GM21576 (cell line): Measurements from ENCODE around the gene NBEAL1.
"Not testable (repeated sequence)": the region's sequence is repeated elsewhere in the genome, so short reads cannot be mapped to it uniquely, and the experiment has no call there.

Experiments used
- ATAC-seq: cut with Tn5 transposase; IDR thresholded peaks from one replicate; pipeline ENCODE4 v1.9.1; 2021; ENCODE audit warnings: mild to moderate bottlenecking, moderate library complexity; ENCODE audit not compliant: unreplicated experiment

Gene NBEAL1

DNA sequence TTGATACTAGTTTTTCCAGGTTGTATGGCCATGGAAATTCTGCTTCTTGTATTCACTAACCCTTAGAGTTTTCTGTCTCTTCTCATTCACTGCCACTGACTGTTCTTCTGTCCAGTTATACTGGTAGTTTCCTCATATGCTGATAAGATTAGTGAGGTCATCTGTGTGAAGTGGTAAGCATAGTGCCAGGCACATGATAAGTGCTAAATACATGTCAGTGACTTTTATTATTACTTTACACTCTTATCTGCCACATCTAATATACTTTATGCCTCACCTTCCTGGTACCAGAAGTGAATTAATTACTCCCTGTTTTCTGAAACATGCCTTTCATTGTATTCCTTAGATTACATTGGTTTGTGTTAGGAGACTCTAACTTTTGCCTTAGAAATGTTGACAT lies 91.3 kb downstream of the NBEAL1 start:
- ATAC-seq, result no peak

- ATAC-seq, result not testable (repeated sequence)
Measured at GRCh38 chr2:203110496-203110895, 95.8 kb downstream of the NBEAL1 start.

DNA sequence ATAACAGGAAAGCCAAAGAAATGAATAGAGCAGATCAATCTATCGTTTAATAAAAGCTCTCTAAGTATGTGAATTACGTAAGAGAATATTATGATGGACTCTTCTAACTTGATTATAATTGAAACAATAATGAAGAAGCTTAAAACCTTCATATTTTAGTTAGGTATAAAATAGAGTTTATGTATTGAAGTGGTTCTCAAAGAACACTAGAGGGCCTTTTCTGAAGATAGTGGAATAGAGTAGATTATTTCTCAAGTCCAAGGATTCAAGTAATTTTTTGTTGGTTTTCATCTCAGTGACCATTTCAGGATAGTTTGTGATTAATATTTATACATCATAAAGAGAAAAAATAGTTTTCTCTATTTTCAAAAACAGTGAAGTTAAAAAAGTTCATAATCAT lies 97.7 kb downstream of the NBEAL1 start:
- ATAC-seq, result no peak

DNA sequence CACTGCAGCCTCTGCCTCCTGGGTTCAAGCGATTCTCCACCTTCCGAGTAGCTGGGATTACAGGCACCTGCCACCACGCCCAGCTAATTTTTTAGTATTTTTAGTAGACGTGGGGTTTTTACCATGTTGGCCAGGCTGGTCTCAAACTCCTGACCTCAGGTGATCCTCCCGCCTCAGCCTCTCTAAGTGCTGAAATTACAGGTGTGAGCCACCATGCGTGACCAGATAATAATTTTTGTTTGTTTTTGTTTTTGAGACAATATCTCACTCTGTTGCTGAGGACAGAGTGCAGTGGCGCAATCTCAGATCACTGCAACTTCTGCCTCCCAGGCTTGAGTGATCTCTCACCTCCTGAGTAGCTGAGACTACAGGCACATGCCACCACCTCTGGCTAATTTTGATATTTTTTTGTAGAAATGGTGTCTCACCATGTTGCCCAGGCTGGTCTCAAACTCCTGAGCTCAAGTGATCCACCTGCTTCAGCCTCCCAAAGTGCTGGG lies 100.6 kb downstream of the NBEAL1 start:
- ATAC-seq, result not testable (repeated sequence)

DNA sequence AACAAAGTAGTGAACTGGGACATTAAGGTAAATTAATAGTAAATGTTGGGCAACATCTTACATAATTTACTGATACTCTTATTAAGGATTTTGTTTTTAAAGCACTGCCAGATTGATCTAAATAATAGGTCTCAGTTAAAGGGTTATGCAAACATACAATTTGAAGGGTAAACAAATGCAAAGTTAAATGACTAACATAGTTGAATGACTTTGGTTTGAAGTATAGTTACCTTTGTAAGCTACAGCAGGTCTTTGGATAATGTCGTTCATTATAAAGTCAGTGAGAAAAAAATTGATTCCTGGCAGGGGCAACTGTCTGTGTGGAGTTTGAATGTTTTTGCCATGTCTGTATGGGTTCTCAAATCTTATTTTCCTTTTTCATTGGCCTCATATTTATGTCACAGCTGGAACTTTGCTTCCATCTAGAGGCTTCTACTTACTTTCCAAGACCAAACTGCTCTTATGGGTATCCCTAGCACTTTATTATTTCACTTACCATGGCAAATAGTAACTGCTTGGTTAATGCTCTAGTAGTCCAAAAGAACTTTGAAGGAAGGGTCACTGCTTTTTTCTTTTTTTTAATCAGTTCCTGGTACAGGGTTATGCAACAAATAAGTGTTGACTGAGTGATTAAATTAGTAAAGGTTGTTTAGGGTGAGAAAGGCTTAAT lies 107.8 kb downstream of the NBEAL1 start:
- ATAC-seq, result no peak

GRCh38 chr2:203126996-203127395 lies 112.3 kb downstream of the NBEAL1 start:
- ATAC-seq, result no peak

DNA sequence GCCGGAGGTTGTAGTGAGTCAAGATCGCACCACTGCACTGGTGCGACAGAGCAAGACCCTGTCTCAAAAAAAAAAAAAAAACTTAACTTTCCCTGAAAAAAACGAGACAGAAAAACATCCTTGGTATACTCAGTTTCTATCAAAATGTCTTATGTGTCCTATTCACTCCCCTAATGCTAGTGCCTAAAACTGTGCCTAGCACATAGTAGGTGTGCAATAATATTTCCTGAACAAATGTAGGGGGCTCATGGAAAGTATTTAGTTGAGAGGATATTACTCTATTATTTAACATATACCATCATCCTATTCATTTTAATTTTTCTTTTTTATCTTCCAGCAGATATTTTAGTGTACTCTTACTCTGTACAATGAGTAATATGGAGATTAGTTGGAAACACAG lies 120.4 kb downstream of the NBEAL1 start:
- ATAC-seq, result no peak

DNA sequence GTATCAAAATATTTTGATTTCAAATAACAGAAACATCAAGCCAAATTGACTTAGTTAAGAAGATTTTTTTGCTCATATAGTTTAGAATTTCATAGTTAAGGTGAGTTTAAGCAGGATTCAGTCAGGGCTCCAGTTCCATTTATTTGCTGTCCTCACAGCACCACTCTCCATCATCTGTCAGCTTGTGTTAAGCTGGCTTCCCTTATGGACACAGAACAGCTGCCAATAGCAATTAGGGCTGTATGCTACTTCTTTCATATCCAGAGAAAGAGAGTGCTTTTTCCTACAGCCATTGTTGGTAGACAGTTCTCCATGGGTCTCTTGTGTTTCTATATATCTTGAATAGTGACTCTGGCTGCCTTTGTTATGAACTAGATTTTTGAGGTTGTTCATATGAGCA lies 128.7 kb downstream of the NBEAL1 start:
- no peak for ATAC-seq

GRCh38 chr2:203149194-203149593 lies 134.5 kb downstream of the NBEAL1 start:
- no peak for ATAC-seq

GRCh38 chr2:203155406-203155805 lies 140.7 kb downstream of the NBEAL1 start:
- no peak for ATAC-seq

- ATAC-seq, result not testable (repeated sequence)
Measured at GRCh38 chr2:203162722-203163121, 148.0 kb downstream of the NBEAL1 start.

DNA sequence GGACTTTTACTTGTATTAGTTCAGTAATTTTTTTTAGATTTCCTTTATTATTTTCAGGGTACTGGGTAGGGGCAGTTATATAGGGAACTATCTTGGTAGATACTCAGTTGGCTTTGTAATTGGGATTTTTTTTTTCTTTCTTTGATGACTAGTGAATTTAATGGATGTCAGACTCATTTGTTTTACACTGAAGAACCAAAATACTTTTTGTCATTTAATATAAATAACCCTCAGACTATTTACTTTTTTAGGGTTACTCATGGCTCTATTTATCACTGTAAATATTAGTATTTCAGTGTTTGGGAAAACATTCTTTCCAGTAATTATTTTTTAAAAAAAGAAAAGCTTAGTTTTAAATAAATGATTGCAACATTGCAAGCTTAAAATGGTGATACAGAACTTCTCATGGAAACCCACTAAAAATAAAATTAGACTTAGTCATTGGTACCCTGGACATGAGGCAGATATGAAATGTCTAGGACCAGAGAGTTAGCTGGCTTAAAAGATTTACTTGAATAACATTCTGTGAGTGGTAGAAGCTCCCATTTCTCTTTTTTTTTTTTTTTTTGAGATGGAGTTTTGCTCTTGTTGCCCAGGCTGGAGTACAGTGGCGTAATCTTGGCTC lies 149.7 kb downstream of the NBEAL1 start:
- ATAC-seq, result no peak

DNA sequence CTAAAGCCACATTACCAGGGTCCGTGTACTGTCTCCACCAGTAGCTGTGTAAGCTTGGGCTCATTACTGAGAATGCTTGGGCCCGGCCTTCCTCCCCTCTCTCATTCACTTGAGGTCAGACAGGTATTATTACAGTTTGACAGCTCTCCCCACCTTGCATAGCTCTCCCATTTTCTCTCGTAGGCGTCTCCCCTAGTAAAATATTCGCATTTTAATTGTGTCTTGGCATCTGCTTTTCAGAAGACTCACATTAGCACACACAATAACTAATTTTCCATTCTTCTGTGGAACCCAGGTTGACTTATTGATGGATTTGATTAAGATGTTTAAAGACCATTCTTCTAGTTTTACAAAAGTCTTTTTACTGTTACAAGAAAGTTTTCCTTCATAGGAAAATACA lies 153.1 kb downstream of the NBEAL1 start:
- no peak for ATAC-seq

GRCh38 chr2:203170502-203170901 lies 155.8 kb downstream of the NBEAL1 start:
- ATAC-seq, result no peak

DNA sequence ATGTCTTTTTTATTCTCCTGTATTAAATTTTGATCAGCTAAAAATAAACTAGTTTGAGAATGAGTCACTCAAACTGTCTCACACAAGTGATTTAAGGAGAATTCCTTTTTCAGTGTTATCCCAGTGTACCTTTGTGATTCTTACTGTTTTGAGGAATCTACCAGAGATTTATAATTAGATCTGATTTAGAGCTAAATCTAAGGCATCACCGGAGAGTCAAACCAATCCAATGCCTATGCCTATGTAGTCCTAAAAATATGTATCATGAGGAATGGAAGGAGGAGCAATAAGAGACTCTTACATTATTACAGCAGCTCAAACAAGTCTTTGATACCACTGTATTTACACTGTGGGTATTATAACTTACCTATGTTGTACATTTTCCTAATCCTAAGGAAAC lies 160.7 kb downstream of the NBEAL1 start:
- no peak for ATAC-seq

- no peak for ATAC-seq
Measured at GRCh38 chr2:203177361-203177760, 162.7 kb downstream of the NBEAL1 start.

- no peak for ATAC-seq
Measured at GRCh38 chr2:203185864-203186263, 171.2 kb downstream of the NBEAL1 start.

DNA sequence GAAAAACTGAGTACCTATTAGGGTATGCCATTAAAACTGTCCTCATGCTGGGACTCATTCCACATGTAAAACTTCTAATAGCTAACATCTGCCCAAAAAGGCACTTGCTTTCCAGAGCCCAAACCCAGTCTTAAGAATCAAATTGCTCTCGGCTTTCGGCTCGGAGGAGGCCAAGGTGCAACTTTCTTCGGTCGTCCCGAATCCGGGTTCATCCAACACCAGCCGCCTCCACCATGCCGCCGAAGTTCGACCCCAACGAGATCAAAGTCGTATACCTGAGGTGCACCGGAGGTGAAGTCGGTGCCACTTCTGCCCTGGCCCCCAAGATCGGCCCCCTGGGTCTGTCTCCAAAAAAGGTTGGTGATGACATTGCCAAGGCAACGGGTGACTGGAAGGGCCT lies 175.9 kb downstream of the NBEAL1 start:
- not testable (repeated sequence) for ATAC-seq

DNA sequence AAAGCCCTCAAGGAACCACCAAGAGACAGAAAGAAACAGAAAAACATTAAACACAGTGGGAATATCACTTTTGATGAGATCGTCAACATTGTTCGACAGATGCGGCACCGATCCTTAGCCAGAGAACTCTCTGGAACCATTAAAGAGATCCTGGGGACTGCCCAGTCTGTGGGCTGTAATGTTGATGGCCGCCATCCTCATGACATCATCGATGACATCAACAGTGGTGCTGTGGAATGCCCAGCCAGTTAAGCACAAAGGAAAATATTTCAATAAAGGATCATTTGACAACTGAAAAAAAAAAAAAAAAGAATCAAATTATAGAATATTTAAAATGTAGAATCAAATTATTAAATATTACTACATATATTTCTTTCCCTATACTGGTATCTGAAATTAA lies 176.4 kb downstream of the NBEAL1 start:
- ATAC-seq, result not testable (repeated sequence)

DNA sequence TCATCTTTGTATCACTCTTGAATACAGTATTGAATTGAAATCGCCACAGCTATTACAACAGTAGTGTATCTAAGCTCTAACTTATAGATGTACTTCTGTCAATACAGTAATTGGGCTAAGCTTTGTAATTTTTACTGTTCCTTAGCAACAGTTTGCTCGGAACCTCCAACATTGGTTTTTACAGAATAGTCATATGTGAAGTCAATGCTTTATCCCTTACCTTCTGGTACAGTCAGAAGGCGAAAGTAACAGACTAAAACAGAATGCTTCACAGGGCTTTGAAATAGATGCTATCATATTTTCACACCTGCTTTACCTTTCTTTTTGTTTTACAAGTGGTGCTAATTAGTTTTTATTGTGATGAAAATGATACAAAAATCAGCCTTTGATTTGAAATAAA lies 177.3 kb downstream of the NBEAL1 start:
- ATAC-seq, result no peak

DNA sequence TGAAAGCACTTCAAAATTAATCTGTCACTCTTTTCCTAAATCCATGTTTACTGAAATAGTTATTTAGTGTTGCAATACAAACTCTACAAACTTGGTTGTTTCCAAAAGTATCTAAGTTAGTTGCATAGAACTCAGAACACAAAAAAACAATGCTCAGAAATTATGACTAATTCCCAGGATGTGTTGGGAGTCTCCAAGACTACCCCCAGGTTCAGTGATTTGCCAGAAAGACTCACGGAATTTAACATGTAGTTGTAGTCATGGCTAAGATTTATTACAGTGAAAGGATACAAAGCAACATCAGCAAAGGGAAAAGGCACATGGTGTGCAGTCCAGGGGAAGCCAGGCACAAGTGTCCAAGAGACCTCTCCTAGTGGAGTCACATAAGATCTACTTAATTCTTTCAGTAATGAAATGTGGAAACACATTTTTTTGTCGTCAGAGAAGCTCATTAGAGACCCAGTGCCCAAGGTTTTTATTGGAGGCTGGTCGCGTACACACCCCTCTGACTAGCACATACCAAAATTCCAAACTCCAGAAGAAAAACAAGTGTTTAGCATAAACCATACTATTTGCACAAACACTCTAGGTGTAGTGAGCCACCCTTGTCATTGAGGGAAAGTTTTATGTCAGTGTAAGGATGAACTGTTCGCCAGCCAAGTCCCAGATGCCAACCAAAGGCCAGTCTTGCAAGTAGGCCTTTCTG lies 180.8 kb downstream of the NBEAL1 start:
- ATAC-seq, result no peak

DNA sequence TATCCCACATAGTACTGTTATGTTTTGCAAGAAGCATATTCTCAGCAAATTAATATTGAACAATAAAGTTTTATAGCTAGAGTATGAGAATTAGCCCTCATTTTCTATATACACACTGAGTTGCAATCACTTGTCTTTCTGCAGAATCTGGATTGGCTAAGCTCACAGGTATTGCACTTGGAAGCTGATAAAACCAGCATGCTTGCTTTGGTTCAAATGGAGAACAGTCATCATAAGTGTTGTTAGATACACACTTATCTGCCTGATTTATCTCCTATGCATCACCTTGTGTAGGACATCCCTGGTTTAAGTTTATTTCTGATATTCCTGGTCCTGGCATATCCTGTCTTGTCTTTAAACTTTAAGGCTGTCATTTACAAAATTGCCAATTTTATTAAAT lies 186.2 kb downstream of the NBEAL1 start:
- ATAC-seq, result no peak
